Measurements from ENCODE around the gene MRPL36.

Gene MRPL36

DNA sequence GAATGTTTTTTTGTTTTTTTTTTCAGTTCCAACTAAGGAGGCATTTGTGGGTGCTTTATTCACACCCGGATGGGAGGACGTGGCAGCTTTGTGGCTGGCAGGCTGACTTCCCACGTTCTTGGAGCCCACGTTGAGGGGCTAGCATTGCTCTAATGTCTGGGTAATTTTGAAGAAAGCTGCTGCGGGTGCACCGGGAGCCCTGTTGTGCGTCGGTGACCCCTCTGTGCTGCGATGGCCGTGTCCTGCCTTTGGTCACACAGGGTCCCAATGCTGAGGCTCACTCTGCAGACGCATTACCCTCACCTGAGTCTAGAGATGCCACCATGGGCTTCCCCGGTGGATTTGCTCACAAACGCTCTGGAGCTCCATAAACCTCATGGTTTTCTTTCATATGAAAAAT is 35.8 kb upstream of the MRPL36 start:
- TF ChIP-seq CTCF (IDR thresholded peaks at IDR 0.05; ENCODE audit: low read depth, low read length): no peak

GRCh38 chr5:1834721-1835429 is 35.2 kb upstream of the MRPL36 start:
- TF ChIP-seq CTCF (IDR thresholded peaks at IDR 0.05; ENCODE audit: low read depth, low read length): no peak
- H3K4me3 ChIP-seq (ENCODE audit: low read depth, low read length): no peak overlapping the region

More for the DNA sequence above, 35.8 kb upstream of the MRPL36 start:
- H3K4me3 ChIP-seq (ENCODE audit: low read depth, low read length): no peak overlapping the region

DNA sequence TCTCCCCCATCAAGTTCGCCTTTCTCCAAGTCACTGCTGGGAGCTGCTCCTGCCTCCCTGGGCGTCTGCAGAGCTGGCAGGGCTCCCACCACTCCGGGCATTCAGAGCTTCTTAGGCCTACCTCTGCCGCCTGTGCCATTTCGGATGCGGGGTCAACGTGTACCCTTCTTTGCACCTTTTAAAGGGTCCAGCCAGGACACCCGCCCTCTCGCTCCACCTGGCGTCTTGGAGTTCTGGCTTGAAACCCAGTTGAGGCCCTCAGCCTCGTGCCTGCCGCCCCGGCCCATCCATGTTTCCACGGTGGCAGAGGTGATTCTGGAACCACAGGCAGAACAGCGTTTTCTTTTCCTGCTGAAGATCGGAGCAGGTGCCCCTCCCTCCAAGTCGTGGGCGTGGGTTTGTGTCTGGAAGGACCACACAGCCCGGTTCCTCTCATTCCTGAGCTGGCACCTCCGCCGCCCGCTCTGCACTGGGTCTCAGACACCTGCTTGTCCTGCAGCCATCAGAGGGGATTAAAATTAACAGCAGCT is 34.5 kb upstream of the MRPL36 start:
- TF ChIP-seq CTCF (IDR thresholded peaks at IDR 0.05; ENCODE audit: low read depth, low read length): no peak
- H3K4me3 ChIP-seq (ENCODE audit: low read depth, low read length): no peak overlapping the region

- no peak overlapping the region for H3K4me3 ChIP-seq (ENCODE audit: low read depth, low read length)
- TF ChIP-seq CTCF (IDR thresholded peaks at IDR 0.05; ENCODE audit: low read depth, low read length): no peak
These were observed 33.8 kb upstream of the MRPL36 start for GRCh38 chr5:1833264-1834021.

DNA sequence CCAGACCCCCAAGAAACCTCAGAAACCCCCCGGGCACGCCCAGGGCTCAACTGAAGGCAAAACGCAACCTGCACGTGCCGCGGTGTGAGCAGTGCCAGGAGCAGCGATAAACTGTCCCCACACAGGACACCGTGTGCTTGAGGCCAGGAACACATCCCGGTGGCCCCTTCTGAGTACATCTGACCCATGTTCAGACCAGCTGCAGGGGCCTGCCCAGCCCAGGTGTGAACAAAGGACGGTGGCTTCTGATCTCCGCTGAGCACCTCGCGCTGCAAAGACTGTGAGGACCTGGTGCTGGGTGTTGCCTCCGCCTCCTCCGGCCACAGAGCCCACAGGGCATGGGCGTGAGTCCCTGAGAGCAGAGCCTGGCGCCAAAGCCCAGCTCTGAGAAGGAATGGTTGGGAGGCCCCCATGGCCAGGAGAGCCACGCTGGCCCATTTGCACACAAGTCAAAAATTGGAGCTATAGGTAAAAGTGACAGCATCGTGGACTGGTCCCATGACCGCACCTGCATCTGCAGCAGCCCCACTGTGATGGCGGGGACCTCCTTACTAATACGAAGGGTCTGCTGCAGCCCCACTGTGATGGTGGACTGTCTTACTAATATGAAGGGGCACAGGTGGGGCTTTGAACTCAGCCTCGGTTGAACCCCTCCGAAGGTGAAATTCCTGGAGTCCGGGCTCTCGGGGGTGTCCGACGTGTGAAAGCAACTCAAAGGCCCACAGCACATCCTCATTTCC is 33.0 kb upstream of the MRPL36 start:
- TF ChIP-seq CTCF (IDR thresholded peaks at IDR 0.05; ENCODE audit: low read depth, low read length): no peak
- no peak overlapping the region for H3K4me3 ChIP-seq (ENCODE audit: low read depth, low read length)

- no peak for TF ChIP-seq CTCF (IDR thresholded peaks at IDR 0.05; ENCODE audit: low read depth, low read length)
These were observed 32.2 kb upstream of the MRPL36 start for GRCh38 chr5:1831677-1832313.

More at GRCh38 chr5:1831677-1832313, 32.2 kb upstream of the MRPL36 start:
- H3K4me3 ChIP-seq (ENCODE audit: low read depth, low read length): no peak overlapping the region

Data from WI38 (cell line).